Mucosa of descending colon (tissue), 3 donors: ENCODE measurements around the gene OPTC. TPM values are rescaled to one million over a fixed set of nuclear protein-coding genes. Genes with fewer than 3 reads are reported as not detected.

Experiments used
- ATAC-seq: fragments of 200-7000 bp; cut with Tn5 transposase; one replicate; pipeline ENCODE4 v1.9.1; 2020; ENCODE audit warnings: mild to moderate bottlenecking, moderate library complexity
- DNase-seq, 3 donors: peaks; one replicate each; pipeline ENCODE4 v3.0.0-alpha.2; 2020
- H3K36me3 ChIP-seq: fragments of 200-600 bp; one replicate; pipeline ENCODE4 v1.8.0; 2021; ENCODE audit warnings: low read depth, mild to moderate bottlenecking
- H3K4me1 ChIP-seq: fragments of 200-600 bp; one replicate; pipeline ENCODE4 v1.8.0; 2021; ENCODE audit warnings: low read depth, mild to moderate bottlenecking
- H3K4me3 ChIP-seq: fragments of 200-600 bp; one replicate; pipeline ENCODE4 v1.8.0; 2021; ENCODE audit warnings: mild to moderate bottlenecking
- H3K9me3 ChIP-seq: fragments of 200-600 bp; one replicate; pipeline ENCODE4 v1.8.0; 2021; ENCODE audit warnings: mild to moderate bottlenecking
- CTCF ChIP-seq: fragments of 200-600 bp; IDR thresholded peaks from one replicate; pipeline ENCODE4 v1.8.0; 2022; ENCODE audit warnings: antibody characterized with exemption, mild to moderate bottlenecking
- intact Hi-C, 2 donors: fragments of 100-400 bp; cut with DNase I in 1 of 2; cut with micrococcal nuclease in 1 of 2; formaldehyde crosslinking; loops; one replicate each; pipeline versions ENCODE4 v1.11.0 to v1.11.1; 2022; cut with DNase I, micrococcal nuclease
- total RNA-seq, 3 donors: library from RNA; stranded (reverse); fragmentation: NEBNext Ultra II Directional in 2 of 3; extraction: Animal tissue kit (Norgen Biotek cat#: 25700) in 2 of 3; gene quantifications; one replicate each; pipeline versions ENCODE4 v1.2.1 to v1.2.4, GENCODE V29; 2021 to 2023
- donor health status: DM: no; HTN: no; CAD: no; lungs with moderate emphysema.
- donor health status: DM: no; HTN: no; CAD: no.
- donor health status: DM: no; HTN: yes; CAD: no.

OPTC gene
- total RNA-seq, 3 donors from 2014 or later, result not detected

GRCh38 chr1:203462878-203463277, 31.1 kb upstream of the OPTC start:
- DNase-seq (no peak), ATAC-seq (no peak)
- intact Hi-C loops, result no loop called here
- H3K9me3 ChIP-seq, result no peaks in the 10 kb centered on the region
- H3K4me3 ChIP-seq, result no peak overlapping the region
- no peak for TF ChIP-seq CTCF
- H3K36me3 ChIP-seq, result no peaks in the 10 kb centered on the region
- H3K4me1 ChIP-seq, result no peaks in the 10 kb centered on the region

DNA sequence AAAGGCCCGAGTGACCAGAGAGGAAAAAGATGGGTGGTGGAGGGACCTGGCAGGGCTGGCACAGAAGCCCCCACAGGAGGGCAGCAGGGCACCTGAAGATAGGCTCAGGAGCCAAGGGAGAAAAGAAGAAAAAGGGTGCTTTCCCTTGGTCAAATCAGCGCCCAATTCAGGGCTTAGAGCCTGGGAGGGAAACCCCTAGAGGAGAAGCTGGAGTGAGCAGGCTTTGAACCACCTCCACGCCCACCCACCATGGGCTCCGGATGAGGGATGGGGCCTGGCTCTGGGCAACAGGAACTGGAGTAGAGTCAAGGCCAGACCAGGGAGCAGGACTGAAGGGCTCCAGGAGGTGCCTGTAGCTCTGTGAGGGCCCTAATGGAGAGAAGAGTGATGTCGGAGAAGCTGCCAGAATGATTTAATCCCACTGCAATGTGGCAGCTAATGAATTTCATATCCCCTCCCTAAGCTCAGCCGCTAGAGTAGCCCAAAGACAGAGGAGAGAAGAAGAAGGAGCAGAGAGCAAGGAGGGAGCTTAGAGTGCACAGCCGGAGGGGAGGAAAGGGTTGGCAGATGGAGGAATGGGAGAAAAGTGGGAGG, 30.4 kb upstream of the OPTC start:
- TF ChIP-seq CTCF, result no peak
- DNase-seq (no peak), ATAC-seq (peak; percentile 11)
- no peaks in the 10 kb centered on the region for H3K36me3 ChIP-seq
- H3K4me1 ChIP-seq, result no peaks in the 10 kb centered on the region
- no peak overlapping the region for H3K4me3 ChIP-seq
- no peaks in the 10 kb centered on the region for H3K9me3 ChIP-seq
- intact Hi-C loops, result no loop called here

- no peaks in the 10 kb centered on the region for H3K36me3 ChIP-seq
- H3K4me1 ChIP-seq, result no peaks in the 10 kb centered on the region
- no peak overlapping the region for H3K4me3 ChIP-seq
- DNase-seq (no peak), ATAC-seq (no peak)
- no peaks in the 10 kb centered on the region for H3K9me3 ChIP-seq
- intact Hi-C loops, result no loop called here
- TF ChIP-seq CTCF, result no peak
These were observed 29.7 kb upstream of the OPTC start for GRCh38 chr1:203464226-203464625.

- DNase-seq (no peak), ATAC-seq (no peak)
- intact Hi-C loops, result no loop called here
- no peak for TF ChIP-seq CTCF
- Histone ChIP-seq H3K9me3 (no peaks in the 10 kb centered on the region), H3K4me1 (no peaks in the 10 kb centered on the region), H3K4me3 (no peak overlapping the region), H3K36me3 (no peaks in the 10 kb centered on the region)
These were observed 29.2 kb upstream of the OPTC start for GRCh38 chr1:203464743-203465142.

GRCh38 chr1:203465146-203465798, 28.7 kb upstream of the OPTC start:
- Histone ChIP-seq H3K4me1 (no peaks in the 10 kb centered on the region), H3K4me3 (no peak overlapping the region), H3K9me3 (no peaks in the 10 kb centered on the region), H3K36me3 (no peaks in the 10 kb centered on the region)
- DNase-seq, result no peak
- no peak for TF ChIP-seq CTCF
- intact Hi-C loops, result no loop called here
- peak; percentile 39 for ATAC-seq
